Activated gamma-delta T cell treated with anti-CD3 and anti-CD28 coated beads, Interleukin-2, amount 50 U/mL, for 16 hours (primary cell): Measurements from ENCODE around the gene P4HB.

Experiments
- DNase-seq: peaks from one replicate; pipeline ENCODE4 v3.0.0-alpha.2; 2020; ENCODE audit warnings: low read depth

Gene P4HB

DNA sequence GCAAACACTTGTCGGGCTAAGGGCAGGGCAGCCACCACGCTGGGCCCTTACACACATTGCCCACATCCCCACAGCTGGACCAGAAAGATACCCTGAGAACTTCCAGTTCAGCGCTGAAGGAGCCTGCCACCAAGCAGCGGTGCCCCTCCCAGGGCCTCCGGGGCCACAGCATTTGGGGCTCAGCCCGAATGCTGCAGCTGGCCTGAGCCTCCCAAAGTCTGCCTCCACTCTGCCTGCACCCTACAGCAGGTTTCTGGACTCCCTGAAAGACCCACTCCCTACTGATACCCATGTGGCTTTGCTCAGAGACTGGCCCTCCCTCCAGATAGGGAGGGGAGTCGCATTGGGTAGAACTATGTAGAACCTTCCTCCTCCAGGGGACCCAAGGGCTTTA, 28.8 kb downstream of the P4HB start:
- no peak for DNase-seq

DNA sequence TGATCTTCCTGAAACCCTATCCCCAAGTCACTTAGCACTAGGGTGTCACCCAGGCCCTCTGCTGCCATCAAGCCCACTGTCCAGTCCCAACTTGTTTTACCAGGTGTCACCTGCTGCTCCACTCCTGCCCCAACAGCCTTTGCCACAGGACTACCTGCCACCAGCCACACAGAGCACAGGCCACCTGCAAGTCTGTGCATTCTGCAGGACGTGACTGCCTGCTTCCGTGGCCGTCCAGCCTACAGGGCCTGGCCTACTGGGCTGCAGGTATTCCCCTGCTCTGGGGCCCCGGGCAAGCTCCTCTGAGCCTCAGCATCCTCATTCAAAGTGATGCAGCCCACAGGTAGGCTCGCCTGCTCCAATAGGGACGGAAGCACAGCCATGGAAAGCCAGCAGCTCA, 30.5 kb downstream of the P4HB start:
- no peak for DNase-seq

DNA sequence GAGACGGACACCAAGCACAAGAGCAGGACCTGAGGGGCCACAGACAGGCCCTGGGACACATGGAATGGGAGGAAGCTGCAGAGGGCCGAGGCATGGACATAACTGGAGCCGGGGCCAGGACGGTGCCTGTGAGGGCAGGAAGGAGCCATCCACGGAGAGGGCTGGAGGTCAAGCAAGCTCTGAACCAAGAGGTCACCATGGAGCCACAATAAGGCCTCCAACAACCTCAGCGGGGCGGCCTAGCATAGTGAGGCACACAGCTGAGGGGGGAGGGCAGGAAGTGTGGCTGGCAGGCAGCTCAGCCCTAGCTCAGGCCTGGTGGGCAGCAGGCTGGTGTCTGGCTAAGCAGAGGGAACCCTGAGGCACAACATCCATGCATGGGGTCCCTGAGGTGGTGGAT, 31.7 kb downstream of the P4HB start:
- no peak for DNase-seq

DNA sequence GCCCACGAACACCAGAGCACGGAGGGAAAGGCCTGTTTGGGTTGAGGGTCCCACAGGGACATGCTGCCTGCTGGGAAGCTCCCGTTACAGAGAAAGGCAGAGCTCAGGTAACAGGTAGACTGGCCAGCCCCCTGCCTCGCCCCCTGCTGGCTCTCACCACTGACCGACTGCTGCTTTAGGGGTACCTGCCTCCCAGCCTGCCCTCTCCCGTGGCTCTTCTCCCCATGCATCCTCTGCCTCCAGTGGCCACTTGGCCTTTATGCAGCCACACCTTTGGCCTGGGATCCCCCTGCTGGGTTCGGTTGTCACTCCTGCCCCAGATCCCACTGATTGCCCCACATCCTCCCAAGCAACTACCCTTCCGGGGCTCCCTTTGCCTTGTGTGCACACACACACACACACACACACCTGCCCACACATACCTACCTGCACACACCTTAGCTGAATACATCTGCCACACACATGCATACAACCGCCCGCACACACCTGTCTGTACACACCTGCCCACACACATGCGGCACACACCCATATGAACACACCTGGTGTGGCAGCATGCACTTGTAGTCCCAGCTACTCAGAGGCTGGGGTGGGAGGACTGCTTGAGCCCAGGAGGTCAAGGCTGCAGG, 34.4 kb downstream of the P4HB start:
- DNase-seq = no peak

DNA sequence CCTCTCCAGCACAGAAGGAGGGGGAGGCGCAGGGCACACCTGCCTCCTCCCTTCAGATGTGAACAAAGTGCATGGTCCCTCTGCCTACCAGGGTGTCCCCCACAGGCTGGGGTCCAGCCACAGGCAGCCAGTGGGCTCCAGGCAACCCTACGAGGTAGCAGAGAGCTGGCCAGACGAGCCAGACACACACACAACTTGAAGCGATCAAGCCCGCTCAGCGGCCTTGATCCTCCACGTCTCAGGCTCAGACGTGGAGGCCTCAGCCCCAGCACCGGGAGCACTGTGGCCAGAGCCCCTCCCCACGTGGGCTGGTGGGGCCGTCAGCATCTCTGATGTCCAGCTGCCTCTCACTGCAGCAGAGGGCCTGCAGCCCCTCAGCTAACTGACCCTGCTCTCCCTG, 35.7 kb downstream of the P4HB start:
- DNase-seq = no peak

DNA sequence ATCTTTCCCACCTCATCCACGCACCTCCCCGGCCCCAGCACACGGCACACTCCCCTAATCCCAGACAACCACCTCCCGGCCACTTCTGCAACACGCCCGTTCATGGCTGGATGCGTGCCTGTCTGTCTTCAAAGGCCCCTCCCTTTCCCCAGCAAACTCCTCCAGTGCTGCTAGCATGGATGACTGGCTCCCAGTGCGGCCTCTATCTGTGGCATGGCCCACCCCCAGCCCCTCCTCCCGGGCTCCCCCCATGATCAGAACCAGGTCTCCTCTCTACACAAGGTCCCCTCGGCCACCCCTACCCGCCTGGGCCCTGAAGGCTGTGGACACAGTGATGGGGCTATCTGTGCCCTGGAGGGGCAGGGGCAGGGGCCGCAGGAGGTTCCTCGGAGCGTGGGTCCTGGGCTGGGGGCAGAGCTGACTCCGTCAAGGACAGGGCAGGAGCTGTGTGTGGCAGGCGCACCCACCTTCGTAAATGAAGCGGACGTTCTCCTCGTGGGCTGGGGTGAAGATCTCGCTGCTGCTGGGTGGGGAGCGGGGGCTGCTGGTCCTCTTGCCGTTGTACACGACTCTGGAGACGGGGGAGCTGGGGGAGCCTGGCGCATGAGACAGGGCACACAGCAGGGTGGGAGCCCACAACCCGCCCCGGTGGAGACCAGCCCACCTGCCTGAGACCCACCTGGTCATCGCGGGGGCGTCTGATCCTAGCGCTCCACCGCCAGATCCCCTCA, 36.4 kb downstream of the P4HB start:
- DNase-seq = no peak

DNA sequence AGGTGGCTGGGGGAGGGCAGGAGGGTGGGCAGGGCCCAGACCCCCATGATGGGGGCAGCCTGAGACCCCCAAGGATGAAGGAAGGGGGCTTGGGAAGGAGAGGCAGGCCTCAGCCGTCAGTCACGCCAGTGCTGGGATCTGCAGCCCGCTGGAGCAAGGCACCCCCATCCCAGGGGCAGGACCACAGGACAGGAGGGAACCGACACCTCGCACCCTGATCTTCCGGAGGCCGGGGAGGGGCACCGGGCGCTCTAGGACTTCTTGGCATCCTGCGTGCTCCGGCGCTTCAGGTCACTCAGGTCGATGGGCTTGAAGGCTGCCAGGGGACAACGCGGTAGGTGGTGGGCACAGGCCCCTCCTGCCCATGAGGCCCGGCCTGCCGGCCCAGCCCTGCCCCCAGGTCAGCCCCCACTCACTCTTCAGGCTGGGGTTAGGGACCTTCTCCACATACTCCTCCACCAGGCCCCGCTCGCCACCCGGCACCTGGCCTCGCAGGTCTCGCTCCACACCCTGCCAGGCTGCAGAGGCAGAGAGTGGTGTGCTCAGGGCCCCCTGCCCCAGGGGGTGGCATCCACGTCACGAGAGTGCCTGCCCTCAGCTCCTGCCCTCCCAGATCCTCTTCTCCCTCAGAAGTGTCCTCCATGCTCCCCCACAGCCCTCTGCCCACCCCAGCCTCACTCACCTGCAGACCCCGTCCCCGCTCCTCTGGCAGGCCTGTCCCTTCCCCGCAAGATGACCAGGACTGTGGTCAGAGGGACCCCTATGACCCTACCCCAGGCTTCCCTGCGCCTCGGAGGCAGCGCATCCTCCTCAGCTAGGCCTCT, 37.1 kb downstream of the P4HB start:
- DNase-seq = no peak

DNA sequence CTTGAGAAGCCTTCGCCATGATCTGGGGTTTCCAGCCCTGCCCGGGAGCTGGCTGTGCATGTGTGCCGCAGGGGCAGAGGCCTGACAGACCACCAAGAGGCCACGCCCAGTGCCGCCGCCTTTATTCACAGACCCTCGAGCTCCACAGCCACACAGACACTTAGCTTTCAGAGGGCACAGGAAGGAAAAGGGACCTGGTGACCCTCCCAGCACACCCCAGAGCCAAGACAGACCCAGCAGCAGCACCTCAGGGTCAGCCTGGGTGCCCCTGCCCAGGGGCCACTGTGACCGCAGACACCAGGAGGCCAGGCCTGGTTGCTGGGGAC, 38.1 kb downstream of the P4HB start:
- no peak for DNase-seq

DNA sequence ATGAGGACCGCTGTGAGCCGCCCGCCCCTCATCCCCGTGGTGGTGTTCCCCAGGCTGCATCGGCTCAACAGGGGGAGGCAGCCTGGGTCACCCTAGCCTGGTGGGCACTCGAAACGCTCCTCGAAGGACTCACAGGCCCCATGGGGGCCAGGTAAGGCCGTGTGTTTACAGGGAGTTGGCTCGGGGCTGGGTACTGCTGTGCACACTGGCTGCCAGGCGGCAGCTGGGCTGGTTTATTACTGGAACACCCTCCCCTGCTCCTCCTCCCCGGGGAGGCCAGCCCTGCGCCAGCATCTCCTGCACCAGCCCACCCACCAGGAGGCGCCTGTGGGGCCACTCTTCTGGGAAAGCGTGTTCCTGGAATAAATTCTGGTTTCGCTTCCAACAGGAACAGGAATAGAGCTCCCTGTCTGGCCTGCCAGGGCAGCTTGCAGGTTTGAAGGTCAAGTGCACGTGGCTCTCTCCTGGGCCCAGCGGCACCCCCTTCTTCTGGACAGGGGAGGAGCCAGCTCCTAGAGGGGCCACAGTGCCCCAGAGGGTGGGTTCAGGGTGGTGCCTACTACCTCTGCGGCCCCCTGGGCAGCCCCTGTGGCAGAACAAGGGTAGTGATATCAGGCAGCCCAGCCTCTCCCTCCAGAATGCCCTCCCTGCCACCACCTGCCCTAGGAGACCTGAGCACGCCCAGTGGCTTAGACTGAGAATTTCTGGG, 38.6 kb downstream of the P4HB start:
- DNase-seq = no peak

DNA sequence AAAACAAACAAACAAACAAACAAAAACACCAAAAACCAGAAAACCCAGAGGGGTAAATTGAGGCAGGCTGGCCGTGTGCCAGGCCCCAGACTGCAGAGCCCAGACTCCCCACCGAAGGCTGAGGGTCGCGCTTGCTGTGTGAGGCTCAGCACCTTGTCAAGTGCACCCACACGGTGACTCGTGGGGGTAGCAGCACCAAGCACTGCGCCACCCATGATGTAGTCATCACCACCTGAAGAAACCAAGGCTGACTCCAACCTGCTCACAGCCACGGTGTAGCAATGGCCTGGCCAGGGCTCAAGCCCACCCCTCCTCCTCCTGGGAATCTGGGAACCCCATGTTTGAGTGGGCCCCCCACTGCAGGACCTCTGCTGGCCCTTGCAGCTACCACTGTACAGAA, 39.2 kb downstream of the P4HB start:
- DNase-seq = no peak

DNA sequence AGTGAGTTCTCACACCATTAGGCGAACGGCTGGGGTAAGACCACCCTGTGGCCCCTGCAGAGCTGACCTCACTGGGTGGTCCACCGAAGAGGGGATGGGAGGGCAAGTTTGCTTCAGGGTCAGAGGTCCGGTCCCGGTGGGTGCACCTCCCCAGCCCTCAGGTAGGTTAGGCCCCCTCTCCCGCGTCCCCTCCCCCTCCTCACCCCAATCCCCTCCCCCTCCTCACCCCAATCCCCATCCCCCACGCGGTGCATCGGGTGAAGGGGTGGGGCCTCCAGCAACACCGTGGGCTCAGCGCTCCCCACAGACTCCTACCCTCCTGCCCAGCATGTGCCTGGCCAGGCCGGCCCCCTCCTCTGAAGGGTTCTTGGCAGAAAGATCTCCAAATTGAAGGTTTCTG, 40.6 kb downstream of the P4HB start:
- DNase-seq = no peak

DNA sequence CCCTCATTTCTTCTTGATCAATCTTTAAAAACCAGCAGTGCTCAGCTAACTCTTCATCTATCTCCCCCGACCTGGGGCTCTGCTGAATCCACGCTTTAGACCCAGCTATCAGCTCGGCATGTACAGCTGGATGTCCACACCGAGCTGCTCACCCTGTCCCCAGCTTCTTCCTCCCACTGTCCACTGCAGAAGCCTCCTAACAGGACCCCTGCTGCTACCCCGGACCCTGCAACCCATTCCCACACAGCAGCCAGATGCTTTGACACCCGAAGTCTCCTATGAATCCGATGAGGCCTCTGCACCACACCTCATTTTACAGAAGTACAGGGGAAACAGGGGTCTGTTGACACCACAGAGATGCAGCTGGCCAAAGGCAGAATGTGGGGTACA, 42.6 kb downstream of the P4HB start:
- DNase-seq = no peak

DNA sequence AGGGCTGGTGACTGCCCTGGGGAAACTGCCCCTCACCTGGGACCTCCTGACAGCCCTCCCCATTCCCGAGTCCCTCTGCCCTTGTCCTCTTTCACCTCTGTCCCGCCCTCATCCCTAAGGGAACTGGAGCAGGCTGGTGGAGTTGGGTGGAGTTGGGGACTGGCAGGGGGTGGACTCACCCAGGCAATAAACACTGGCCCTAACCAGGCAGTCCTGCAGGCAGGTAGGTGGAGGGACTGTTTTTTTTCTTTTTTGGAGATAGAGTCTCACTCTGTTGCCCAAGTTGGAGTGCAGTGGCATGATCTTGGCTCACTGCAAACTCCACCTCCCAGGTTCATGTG, 44.7 kb downstream of the P4HB start:
- no peak for DNase-seq

DNA sequence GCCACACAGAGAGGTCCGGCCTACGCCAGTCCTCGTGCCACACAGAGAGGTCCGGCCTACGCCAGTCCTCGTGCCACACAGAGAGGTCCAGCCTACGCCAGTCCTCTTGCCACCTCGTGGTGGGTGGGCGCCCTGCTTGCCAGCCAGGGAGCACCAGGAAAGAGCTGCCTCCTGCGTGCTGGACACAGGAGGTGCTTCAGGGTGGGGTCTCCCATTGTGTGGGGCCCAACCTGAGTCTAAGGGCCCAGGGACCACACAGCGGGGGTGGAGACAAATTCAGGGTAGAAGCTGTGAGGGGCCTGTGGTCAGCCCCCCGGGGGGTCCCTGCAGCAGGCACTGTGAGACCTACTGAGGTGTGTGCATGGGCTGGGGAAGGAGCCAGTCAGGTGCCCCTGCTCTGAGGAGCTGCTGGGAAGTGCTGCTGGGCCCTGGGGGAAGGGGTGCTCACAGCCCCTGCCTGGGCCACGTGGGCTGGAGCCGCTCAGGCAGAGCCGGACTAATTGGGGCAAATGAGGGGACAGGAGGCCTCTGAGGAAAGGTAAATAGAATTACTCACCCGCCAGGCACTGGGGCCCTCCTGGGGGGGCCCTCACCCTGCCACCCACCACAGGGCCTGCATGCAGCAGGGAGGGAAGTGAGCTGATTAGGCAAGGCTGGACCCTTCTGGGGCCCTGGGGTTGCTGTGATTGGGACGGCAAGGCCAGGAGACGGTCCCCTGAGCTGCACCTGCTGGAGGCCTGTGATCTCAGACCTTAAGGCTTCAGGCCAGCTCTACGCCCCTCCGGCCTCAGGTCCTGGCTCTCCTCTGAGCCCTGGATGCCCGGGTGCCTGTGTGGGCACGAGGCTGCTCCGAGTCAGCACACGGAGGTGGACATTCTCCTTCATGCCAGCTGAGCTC, 45.3 kb downstream of the P4HB start:
- no peak for DNase-seq

DNA sequence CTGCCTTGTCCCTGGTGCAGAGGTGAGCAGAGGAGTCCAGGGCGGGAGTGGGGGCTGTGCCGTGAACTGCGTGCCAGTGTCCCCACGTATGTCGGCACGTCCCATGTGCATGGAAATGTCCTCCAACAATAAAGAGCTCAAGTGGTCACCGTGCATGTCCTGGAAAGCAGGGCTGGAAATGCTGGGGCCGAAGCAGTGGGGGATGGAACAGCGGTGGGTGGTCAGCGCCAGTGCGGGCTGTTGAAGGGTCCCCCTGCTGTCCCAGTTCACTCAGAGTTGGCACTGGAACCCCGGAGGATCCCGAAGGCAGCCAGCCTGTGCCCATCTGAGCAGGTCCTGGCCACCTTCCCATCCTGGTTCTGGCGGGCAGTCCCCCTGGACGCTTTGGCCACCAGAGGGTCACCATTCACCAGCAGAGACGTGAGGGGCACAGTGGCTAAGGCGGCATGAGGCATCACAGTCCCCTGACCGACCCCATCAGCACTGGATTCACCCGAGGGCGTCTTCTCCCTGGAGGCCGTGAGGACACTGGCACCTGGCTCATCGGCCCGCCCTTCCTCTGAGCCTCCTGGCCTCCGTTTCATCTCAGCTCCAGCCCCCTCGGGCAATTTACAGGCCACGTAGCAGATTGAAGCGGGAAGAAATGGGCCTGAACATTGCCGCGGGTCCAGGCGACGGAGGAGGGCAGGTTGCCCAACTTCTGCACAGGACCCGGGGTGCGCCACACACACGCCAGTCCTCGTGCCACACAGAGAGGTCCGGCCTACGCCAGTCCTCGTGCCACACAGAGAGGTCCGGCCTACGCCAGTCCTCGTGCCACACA, 46.3 kb downstream of the P4HB start:
- DNase-seq = no peak

DNA sequence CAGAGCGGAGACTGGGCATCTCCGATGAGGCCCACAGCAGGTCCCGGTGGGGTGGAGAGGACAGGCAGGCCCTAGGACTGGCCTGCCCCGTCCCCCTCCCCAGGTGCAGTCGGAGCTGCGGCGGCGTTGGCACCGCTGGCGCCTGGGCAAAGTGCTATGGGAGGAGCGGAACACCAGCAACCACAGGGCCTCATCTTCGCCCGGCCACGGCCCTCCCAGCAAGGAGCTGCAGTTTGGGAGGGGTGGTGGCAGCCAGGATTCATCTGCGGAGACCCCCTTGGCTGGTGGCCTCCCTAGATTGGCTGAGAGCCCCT, 47.0 kb downstream of the P4HB start:
- no peak for DNase-seq

DNA sequence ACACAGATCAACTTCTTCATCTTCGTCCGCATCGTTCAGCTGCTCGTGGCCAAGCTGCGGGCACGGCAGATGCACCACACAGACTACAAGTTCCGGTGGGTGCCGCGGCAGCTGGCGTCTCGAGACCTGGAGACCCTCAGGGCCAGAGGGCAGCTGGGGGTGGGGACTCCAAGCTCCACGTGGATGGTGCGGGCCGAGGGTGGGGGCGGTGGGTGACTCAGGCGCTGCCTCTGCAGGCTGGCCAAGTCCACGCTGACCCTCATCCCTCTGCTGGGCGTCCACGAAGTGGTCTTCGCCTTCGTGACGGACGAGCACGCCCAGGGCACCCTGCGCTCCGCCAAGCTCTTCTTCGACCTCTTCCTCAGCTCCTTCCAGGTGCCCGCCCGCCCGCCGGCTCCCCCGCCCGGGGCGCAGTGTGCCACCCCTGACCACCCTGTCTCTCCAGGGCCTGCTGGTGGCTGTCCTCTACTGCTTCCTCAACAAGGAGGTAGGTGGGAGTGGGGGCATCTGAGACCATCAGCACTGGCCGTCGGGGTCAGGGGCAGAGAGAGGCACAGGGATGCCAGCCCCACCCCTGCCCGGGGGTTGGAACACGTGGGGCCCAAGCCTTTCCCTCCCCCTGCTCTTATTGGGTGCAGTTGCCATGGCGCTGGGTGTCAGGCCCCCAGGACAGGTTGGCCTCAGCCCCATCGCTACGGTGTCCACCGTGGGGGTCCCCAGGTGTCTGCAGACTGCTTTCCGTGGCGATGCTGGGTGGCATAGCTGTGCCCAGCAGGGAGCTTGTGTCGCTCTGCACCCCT, 47.6 kb downstream of the P4HB start:
- no peak for DNase-seq

DNA sequence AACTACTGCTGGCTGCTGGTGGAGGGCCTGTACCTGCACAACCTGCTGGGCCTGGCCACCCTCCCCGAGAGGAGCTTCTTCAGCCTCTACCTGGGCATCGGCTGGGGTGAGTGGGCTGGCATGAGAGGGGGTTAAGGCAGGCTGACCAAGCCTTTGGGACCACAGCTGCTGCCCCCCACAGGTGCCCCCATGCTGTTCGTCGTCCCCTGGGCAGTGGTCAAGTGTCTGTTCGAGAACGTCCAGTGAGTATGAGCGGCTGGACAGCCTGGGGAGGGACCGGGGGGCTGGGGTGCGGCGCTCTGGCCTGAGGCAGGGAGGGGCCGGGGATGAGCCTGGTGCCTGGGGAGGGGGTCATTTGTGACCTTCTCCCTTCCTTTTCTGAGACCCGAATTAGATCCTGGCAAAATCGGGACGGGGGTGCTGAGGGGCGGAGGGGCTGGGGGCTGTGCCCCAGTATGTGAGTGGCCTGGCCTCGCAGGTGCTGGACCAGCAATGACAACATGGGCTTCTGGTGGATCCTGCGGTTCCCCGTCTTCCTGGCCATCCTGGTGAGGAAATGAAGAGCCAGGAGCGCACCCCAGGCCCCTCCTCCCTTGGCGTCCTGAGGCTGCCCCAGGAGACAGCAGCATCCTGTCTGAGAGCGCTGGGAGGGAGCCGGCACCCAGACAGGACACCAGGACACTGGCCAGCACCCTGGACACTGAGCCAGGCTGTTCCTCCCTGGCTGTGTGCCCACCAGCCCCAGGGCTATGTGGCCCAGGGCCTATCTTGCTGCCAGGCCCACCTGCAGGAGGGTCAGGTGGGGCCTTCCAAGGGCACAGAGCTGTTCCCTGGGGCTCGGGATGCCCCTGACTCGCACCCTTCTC, 48.4 kb downstream of the P4HB start:
- DNase-seq = no peak
